GM12878 (cell line): ENCODE measurements around the gene MPRIP. TPM values are rescaled to one million over a fixed set of nuclear protein-coding genes. Genes with fewer than 3 reads are reported as not detected.

Experiments
- ATAC-seq: fragments of 200-7000 bp; cut with Tn5 transposase; 3 replicates; pipeline ENCODE4 v1.9.1; 2020; ENCODE audit warnings: mild to moderate bottlenecking, moderate library complexity
- BruUV-seq: library from RNA; stranded (reverse); fragments of 400-500 nt; replicated peaks from 2 replicates; lab custom pipeline; 2021; lab: Mats Ljungman, UMichigan
- CTCF ChIA-PET: fragments of 300-600 bp; sonication (Branson Sonifier 250); formaldehyde crosslinking; extraction: SDS; loops from one replicate; lab custom pipeline; 2021; ENCODE audit warnings: inconsistent platforms; lab: Yijun Ruan, JAX
- POLR2A ChIA-PET: fragments of 350-600 bp; formaldehyde crosslinking; extraction: SDS; loops from one replicate; lab custom pipeline; 2021; ENCODE audit warnings: inconsistent platforms; lab: Charles Lee
- RAD21 ChIA-PET: fragments of 300-600 bp; sonication (Branson Sonifier 250); formaldehyde crosslinking; loops from one replicate; lab custom pipeline; 2023; ENCODE audit warnings: antibody characterized with exemption; ENCODE audit not compliant: unreplicated experiment; lab: Charles Lee
- SMC1A ChIA-PET: fragments of 300-600 bp; sonication (Branson Sonifier 250); formaldehyde crosslinking; loops from one replicate; lab custom pipeline; 2023; ENCODE audit not compliant: unreplicated experiment, uncharacterized antibody; lab: Charles Lee
- DNase-seq: peaks from one replicate; pipeline ENCODE4 v3.0.0-alpha.2; 2011; ENCODE audit warnings: low read depth, low spot score
- FAIRE-seq: peaks from 3 replicates; lab custom pipeline; 2011; peaks lifted over from hg19 to GRCh38; lab: Jason Lieb, UNC
- H2AFZ ChIP-seq: 2 replicates; pipeline ENCODE4 v1.6.0; 2011; ENCODE audit warnings: low read depth, low read length, control low read depth; ENCODE audit not compliant: control insufficient read depth
- H3K27ac ChIP-seq: 2 replicates; pipeline ENCODE4 v1.5.1; 2011; ENCODE audit warnings: control low read depth; ENCODE audit not compliant: control insufficient read depth, insufficient read depth
- H3K27me3 ChIP-seq, 2 experiments: replicated peaks in 1 of 2; 2 replicates each; pipeline versions ENCODE4 v1.6.0 to v1.6.1; 2011; ENCODE audit warnings: low read length in 1 of 2; ENCODE audit not compliant: control insufficient read depth in 2 of 2, insufficient read depth in 2 of 2
- H3K36me3 ChIP-seq, 2 experiments: 2 replicates each; pipeline ENCODE4 v1.5.1; 2011; ENCODE audit warnings: low read length in 1 of 2; ENCODE audit not compliant: control insufficient read depth in 2 of 2, insufficient read depth in 2 of 2
- H3K4me1 ChIP-seq: 2 replicates; pipeline ENCODE4 v1.6.1; 2011; ENCODE audit warnings: mild to moderate bottlenecking, low read length, moderate library complexity, mixed read lengths; ENCODE audit not compliant: control insufficient read depth, insufficient read depth
- H3K4me2 ChIP-seq: 2 replicates; pipeline ENCODE4 v1.6.0; 2011; ENCODE audit warnings: control low read depth; ENCODE audit not compliant: control insufficient read depth, insufficient read depth
- H3K4me3 ChIP-seq: fragments of 200-600 bp; sonication (generic); 2 replicates; pipeline ENCODE4 v1.5.1; 2016
- H3K79me2 ChIP-seq: 2 replicates; pipeline ENCODE4 v1.6.0; 2011; ENCODE audit warnings: low read length; ENCODE audit not compliant: control insufficient read depth, insufficient read depth
- H3K9ac ChIP-seq: 2 replicates; pipeline ENCODE4 v1.8.0; 2011; ENCODE audit warnings: low read length, control low read depth, mixed read lengths; ENCODE audit not compliant: control insufficient read depth, insufficient read depth
- H3K9me3 ChIP-seq: replicated peaks from 3 replicates; pipeline ENCODE4 v1.5.1; 2011; ENCODE audit warnings: mild to moderate bottlenecking, low read length; ENCODE audit not compliant: control insufficient read depth, insufficient read depth
- H4K20me1 ChIP-seq: 2 replicates; pipeline ENCODE4 v1.6.0; 2011; ENCODE audit not compliant: control insufficient read depth, insufficient read depth
- CBFB ChIP-seq: IDR thresholded peaks from 2 replicates; pipeline ENCODE4 v1.6.1; 2016; ENCODE audit warnings: antibody characterized with exemption, low read depth
- DPF2 ChIP-seq: fragments of 450-650 bp; IDR thresholded peaks from 2 replicates; pipeline ENCODE4 v1.6.1; 2017; ENCODE audit warnings: mild to moderate bottlenecking
- E2F8 ChIP-seq: fragments of 450-650 bp; IDR thresholded peaks from 2 replicates; pipeline ENCODE4 v1.6.1; 2018; ENCODE audit warnings: mild to moderate bottlenecking, low read depth, moderate library complexity; ENCODE audit not compliant: partially characterized antibody
- EED ChIP-seq: sonication (generic); IDR thresholded peaks from 2 replicates; pipeline ENCODE4 v1.6.1; 2016; ENCODE audit warnings: antibody characterized with exemption, low read depth
- ETV6 ChIP-seq, 2 experiments: fragments of 450-650 bp in 1 of 2; IDR thresholded peaks in 1 of 2; conservative IDR thresholded peaks in 1 of 2; 2 replicates each; pipeline ENCODE4 v1.6.1; 2014; ENCODE audit warnings: antibody characterized with exemption in 1 of 2, borderline replicate concordance in 1 of 2, low read depth in 1 of 2, mild to moderate bottlenecking in 1 of 2, moderate library complexity in 1 of 2
- IKZF1 ChIP-seq: fragments of 450-650 bp; conservative IDR thresholded peaks from 2 replicates; pipeline ENCODE4 v1.6.1; 2017; ENCODE audit warnings: antibody characterized with exemption, mild to moderate bottlenecking
- IKZF2 ChIP-seq, 2 experiments: fragments of 450-650 bp; IDR thresholded peaks; 2 replicates each; pipeline ENCODE4 v1.6.1; 2017; ENCODE audit warnings: mild to moderate bottlenecking in 2 of 2, moderate library complexity in 2 of 2
- IRF4 ChIP-seq: IDR thresholded peaks from 2 replicates; pipeline ENCODE4 v1.6.1; 2011; ENCODE audit warnings: low read depth, low read length
- MEF2B ChIP-seq: fragments of 450-650 bp; IDR thresholded peaks from 2 replicates; pipeline ENCODE4 v1.6.1; 2018; ENCODE audit warnings: mild to moderate bottlenecking, moderate library complexity; ENCODE audit not compliant: partially characterized antibody, poor library complexity, severe bottlenecking
- MTA2 ChIP-seq: fragments of 450-650 bp; IDR thresholded peaks from 2 replicates; pipeline ENCODE4 v1.6.1; 2016; ENCODE audit warnings: low read depth, mild to moderate bottlenecking, moderate library complexity
- NFIC ChIP-seq: IDR thresholded peaks from 2 replicates; pipeline ENCODE4 v1.6.1; 2012; ENCODE audit warnings: low read depth, mild to moderate bottlenecking, inconsistent platforms, low read length, moderate library complexity
- RUNX3 ChIP-seq: IDR thresholded peaks from 2 replicates; pipeline ENCODE4 v1.6.1; 2012; ENCODE audit warnings: low read length, inconsistent platforms
- SP1 ChIP-seq: IDR thresholded peaks from one replicate; pipeline ENCODE4 v1.6.1; 2011; ENCODE audit warnings: low read depth, low read length
- SPI1 ChIP-seq: IDR thresholded peaks from 2 replicates; pipeline ENCODE4 v1.6.1; 2011; ENCODE audit warnings: low read depth, mild to moderate bottlenecking, low read length, moderate library complexity, borderline replicate concordance; ENCODE audit not compliant: insufficient read depth
- TCF12 ChIP-seq: IDR thresholded peaks from 2 replicates; pipeline ENCODE4 v1.6.1; 2011; ENCODE audit warnings: low read depth, mild to moderate bottlenecking, low read length
- WGBS: methylation state at CpG from one replicate; pipeline ENCODE4 v1.1.6; 2016; ENCODE audit warnings: low lambda C conversion rate; ENCODE audit not compliant: insufficient replicate concordance, insufficient coverage; ENCODE audit errors: missing lambda C conversion rate; 5-methylcytosine and 5-hydroxymethylcytosine counted together
- in situ Hi-C: fragments of 300-500 bp; cut with MboI; formaldehyde crosslinking; loops from 9 replicates; pipeline ENCODE4 v1.14.3; 2018; ENCODE audit warnings: mixed read lengths
- intact Hi-C: fragments of 100-400 bp; cut with micrococcal nuclease; formaldehyde crosslinking; loops from one replicate; pipeline ENCODE4 v1.14.2; 2022; ENCODE audit not compliant: unreplicated experiment
- polyA plus RNA-seq, 11 experiments: library from polyadenylated mRNA; depleted of rRNA in 4 of 11; unstranded in 6 of 11; stranded (reverse) in 5 of 11; fragments of >200 nt; fragmentation: Nextera tagmentation in 4 of 11; fragmentation: Illumina TruSeq in 1 of 11; extraction: Ambion mirVana in 4 of 11; extraction: Trizol in 1 of 11; gene quantifications; 1 replicate in 1 of 11; 2 replicates in 10 of 11; pipeline versions ENCODE4 v1.2.1 to v1.2.3, GENCODE V29; 2011 to 2016; ENCODE audit warnings: inconsistent platforms in 2 of 11, missing spikeins in 2 of 11, low read depth in 1 of 11
- total RNA-seq, 4 experiments: library from RNA; depleted of rRNA in 3 of 4; stranded (reverse); fragments of >200 nt in 3 of 4; fragmentation: Illumina TruSeq in 1 of 4; extraction: Trizol in 1 of 4; gene quantifications; 2 replicates each; pipeline versions ENCODE4 v1.2.1 to v1.2.3, GENCODE V29; 2013 to 2021
- TF ChIP-seq, protein P1 (sequence below): IDR thresholded peaks from 2 replicates; pipeline ENCODE4 v1.6.1; 2011; ENCODE audit warnings: mild to moderate bottlenecking, low read depth, low read length, moderate library complexity; ENCODE audit not compliant: insufficient replicate concordance

Gene MPRIP
- total and polyA plus RNA-seq, 10 of the 15 experiments (the other 5 are each of a cell fraction or from before 2014, with no cell fraction given): 16.5 to 168 (median 71.7) TPM

- TF ChIP-seq, protein P1, sequence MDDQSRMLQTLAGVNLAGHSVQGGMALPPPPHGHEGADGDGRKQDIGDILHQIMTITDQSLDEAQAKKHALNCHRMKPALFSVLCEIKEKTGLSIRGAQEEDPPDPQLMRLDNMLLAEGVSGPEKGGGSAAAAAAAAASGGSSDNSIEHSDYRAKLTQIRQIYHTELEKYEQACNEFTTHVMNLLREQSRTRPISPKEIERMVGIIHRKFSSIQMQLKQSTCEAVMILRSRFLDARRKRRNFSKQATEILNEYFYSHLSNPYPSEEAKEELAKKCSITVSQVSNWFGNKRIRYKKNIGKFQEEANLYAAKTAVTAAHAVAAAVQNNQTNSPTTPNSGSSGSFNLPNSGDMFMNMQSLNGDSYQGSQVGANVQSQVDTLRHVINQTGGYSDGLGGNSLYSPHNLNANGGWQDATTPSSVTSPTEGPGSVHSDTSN: no peak
Observed at GRCh38 chr17:17043461-17044271, 1.4 kb downstream of the MPRIP start (continued).

DNA sequence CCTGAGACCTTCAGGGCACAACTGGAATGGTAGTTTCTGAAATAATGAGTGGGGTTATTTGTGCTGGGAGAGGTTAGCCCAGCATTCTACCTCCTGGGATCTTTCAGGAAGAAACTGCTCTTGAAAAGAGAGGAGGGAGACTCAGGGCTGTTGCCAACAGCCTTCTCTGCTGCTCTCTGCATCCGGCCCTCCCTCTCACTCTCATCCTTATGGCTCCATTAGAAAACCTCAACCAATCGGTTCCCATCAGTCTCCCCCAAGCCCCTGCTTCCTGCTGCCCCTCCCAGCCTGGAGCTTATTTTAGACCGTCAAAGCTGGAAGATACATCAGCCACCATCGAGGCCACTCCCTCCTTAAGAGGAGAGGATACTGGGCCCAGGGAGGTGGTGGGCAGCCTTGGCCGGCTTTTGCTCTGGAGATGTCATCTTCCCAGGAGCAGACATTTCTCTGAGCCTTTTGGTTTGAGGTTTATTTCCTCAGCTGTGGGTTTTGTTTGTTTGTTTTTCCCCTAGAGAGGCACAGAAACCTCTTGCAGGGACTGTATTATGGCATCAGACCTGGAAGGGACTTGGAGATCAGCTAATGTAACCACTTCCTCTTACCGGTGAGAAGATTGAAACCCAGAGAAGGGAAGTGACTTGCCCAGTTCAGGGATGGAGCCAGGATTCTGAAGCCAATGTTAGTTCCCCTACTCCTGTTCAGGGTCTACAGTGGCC lies 2.7 kb downstream of the MPRIP start:
- Histone ChIP-seq H3K9ac (peak overlapping the region; percentile 92), H2AFZ (no peak overlapping the region), H3K4me1 (peaks cover 23% of the 10 kb centered on the region), H3K79me2 (peaks cover 66% of the 10 kb centered on the region), H3K36me3 (no peaks in the 10 kb centered on the region), H3K4me3 (peak overlapping the region; percentile 91), H3K27ac (peak overlapping the region; percentile 75), H3K4me2 (peak overlapping the region; percentile 98), H3K27me3 (no peaks in the 10 kb centered on the region), H3K9me3 (no peaks in the 10 kb centered on the region; the same call in 2 of the 3 replicates), H4K20me1 (peaks cover 5% of the 10 kb centered on the region; the same call in 1 of the 2 replicates)
- BruUV-seq: no TSS peak
- in situ Hi-C loops (no loop called here), intact Hi-C loops (no loop called here)
- ChIA-PET RAD21 (no interaction called here), CTCF (interaction anchor here (0.6 to 1.2 kb wide), 3 partner anchors 10 to 162 kb away, joined by 3 read pairs; no protein-coding TSS in a partner anchor), SMC1A (interaction anchor here (0.7 to 1.5 kb wide), 2 partner anchors 8 to 69 kb away, joined by 3 to 5 read pairs; no protein-coding TSS in a partner anchor), POLR2A (interaction anchor here (0.5 kb wide), 1 partner anchor 285 kb away, joined by 3 read pairs; no protein-coding TSS in a partner anchor)
- 4% methylated on average over 6 of the region's 6 CpGs for WGBS
- FAIRE-seq (peak; percentile 75), DNase-seq (peak; percentile 35), ATAC-seq (peak; percentile 54)
- TF ChIP-seq SPI1 (peak; percentile 96), EED (peak; percentile 93), IKZF1 (peak; percentile 87), IKZF2 (IDR thresholded peaks at IDR 0.05) (peak; percentile 91 to 92), MEF2B (peak; percentile 25), CBFB (peak; percentile 40; the same call in 1 of the 2 replicates), ETV6 (conservative IDR thresholded peaks at IDR 0.05 in 1 of 2, IDR thresholded peaks at IDR 0.05 in 1 of 2; ENCODE audit: borderline replicate concordance in 1 of 2, low read depth in 1 of 2) (peak in 1 of 2 experiments; percentile 56; a peak in 1 of 4 replicates), E2F8 (no peak), IRF4 (0 out of 2 replicates have a peak, but pooled peaks have one; percentile 20), SP1 (no peak), MTA2 (peak; percentile 25; the same call in 1 of the 2 replicates), TCF12 (no peak), RUNX3 (peak; percentile 89), NFIC (peak; percentile 37; the same call in 1 of the 2 replicates), DPF2 (peak; percentile 35; the same call in 1 of the 2 replicates)
